ENCODE results near the gene MYO9A.

Gene MYO9A

GRCh38 chr15:71785996-71786395, 332.0 kb downstream of the MYO9A start:
- H2BK15ac ChIP-seq (replicated peaks; ENCODE audit: low read depth): no peak overlapping the region
- H3K23ac ChIP-seq (ENCODE audit: low read length): no peak overlapping the region
- H3K36me3 ChIP-seq (ENCODE audit: control insufficient read depth, insufficient read depth, low read length): no peaks in the 10 kb centered on the region

DNA sequence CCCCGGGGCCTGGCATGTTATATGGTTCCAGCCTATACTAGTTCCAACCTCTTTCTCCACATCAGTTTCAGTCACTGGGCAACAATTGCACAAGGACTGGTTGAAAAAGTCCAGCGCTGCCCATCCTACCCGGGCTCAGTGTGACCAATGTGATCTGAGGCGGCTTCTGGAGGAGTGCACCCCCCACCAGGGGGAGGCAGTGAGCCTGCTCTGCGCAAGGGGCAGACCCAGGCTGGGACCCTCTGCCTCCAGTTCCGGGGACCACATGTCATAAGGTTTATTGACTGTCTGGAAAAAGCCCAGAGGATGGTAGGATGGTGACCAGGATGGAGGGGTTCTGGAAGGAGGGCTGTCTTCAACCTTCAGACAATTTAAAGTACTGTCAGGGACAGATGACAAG, 333.2 kb downstream of the MYO9A start:
- Histone ChIP-seq H3K4me3 (ENCODE audit: low read length) (no peak overlapping the region), H3K27me3 (ENCODE audit: insufficient read depth, low read length, poor library complexity) (no peaks in the 10 kb centered on the region), H3K4me2 (ENCODE audit: low read length) (no peak overlapping the region), H3K4me1 (ENCODE audit: control insufficient read depth, low read depth, low read length) (no peaks in the 10 kb centered on the region), H3K79me1 (ENCODE audit: low read length) (no peaks in the 10 kb centered on the region), H2AK5ac (ENCODE audit: low read length) (no peak overlapping the region), H3K56ac (ENCODE audit: low read length) (no peak overlapping the region), H2BK15ac (replicated peaks; ENCODE audit: low read depth) (no peak overlapping the region), H4K8ac (ENCODE audit: low read depth, low read length) (no peak overlapping the region), H3K27ac (ENCODE audit: low read depth, low read length) (no peak overlapping the region), H2BK5ac (ENCODE audit: low read length) (no peak overlapping the region), H3K9ac (ENCODE audit: low read length) (no peak overlapping the region), H3K79me2 (ENCODE audit: control insufficient read depth, insufficient read depth, low read length) (no peaks in the 10 kb centered on the region), H4K5ac (ENCODE audit: low read length) (no peak overlapping the region), H3K18ac (ENCODE audit: low read length) (no peak overlapping the region), H2BK120ac (ENCODE audit: low read depth, low read length) (no peak overlapping the region), H3K4ac (ENCODE audit: low read depth, low read length) (no peak overlapping the region), H3K23ac (ENCODE audit: low read length) (no peak overlapping the region), H3K36me3 (ENCODE audit: control insufficient read depth, insufficient read depth, low read length) (no peaks in the 10 kb centered on the region)
- peak; percentile 30 for DNase-seq
- no CpG with 5 or more reads among the region's 6 CpGs for WGBS (ENCODE audit: extremely low coverage, insufficient coverage, low lambda C conversion rate)

More at GRCh38 chr15:71785996-71786395, 332.0 kb downstream of the MYO9A start:
- Histone ChIP-seq H2BK120ac (ENCODE audit: low read depth, low read length) (no peak overlapping the region), H3K4ac (ENCODE audit: low read depth, low read length) (no peak overlapping the region), H3K79me1 (ENCODE audit: low read length) (no peaks in the 10 kb centered on the region), H2AK5ac (ENCODE audit: low read length) (no peak overlapping the region), H3K4me1 (ENCODE audit: control insufficient read depth, low read depth, low read length) (no peaks in the 10 kb centered on the region), H3K27ac (ENCODE audit: low read depth, low read length) (no peak overlapping the region), H3K9ac (ENCODE audit: low read length) (no peak overlapping the region), H3K4me3 (ENCODE audit: low read length) (no peak overlapping the region), H3K27me3 (ENCODE audit: insufficient read depth, low read length, poor library complexity) (no peaks in the 10 kb centered on the region), H4K8ac (ENCODE audit: low read depth, low read length) (no peak overlapping the region), H3K18ac (ENCODE audit: low read length) (no peak overlapping the region), H3K4me2 (ENCODE audit: low read length) (no peak overlapping the region), H3K56ac (ENCODE audit: low read length) (no peak overlapping the region), H3K79me2 (ENCODE audit: control insufficient read depth, insufficient read depth, low read length) (no peaks in the 10 kb centered on the region), H4K5ac (ENCODE audit: low read length) (no peak overlapping the region), H2BK5ac (ENCODE audit: low read length) (no peak overlapping the region)
- WGBS (ENCODE audit: extremely low coverage, insufficient coverage, low lambda C conversion rate): no CpG with 5 or more reads among the region's 2 CpGs
- DNase-seq: no peak

GRCh38 chr15:71782422-71783165, 335.4 kb downstream of the MYO9A start:
- Histone ChIP-seq H3K4ac (ENCODE audit: low read depth, low read length) (no peak overlapping the region), H2AK5ac (ENCODE audit: low read length) (no peak overlapping the region), H3K4me2 (ENCODE audit: low read length) (no peak overlapping the region), H4K8ac (ENCODE audit: low read depth, low read length) (no peak overlapping the region), H3K9ac (ENCODE audit: low read length) (no peak overlapping the region), H2BK15ac (replicated peaks; ENCODE audit: low read depth) (no peak overlapping the region), H3K18ac (ENCODE audit: low read length) (no peak overlapping the region), H3K23ac (ENCODE audit: low read length) (no peak overlapping the region), H4K5ac (ENCODE audit: low read length) (no peak overlapping the region), H3K27ac (ENCODE audit: low read depth, low read length) (no peak overlapping the region), H3K56ac (ENCODE audit: low read length) (no peak overlapping the region), H3K79me2 (ENCODE audit: control insufficient read depth, insufficient read depth, low read length) (no peaks in the 10 kb centered on the region), H3K79me1 (ENCODE audit: low read length) (no peaks in the 10 kb centered on the region), H3K4me1 (ENCODE audit: control insufficient read depth, low read depth, low read length) (no peaks in the 10 kb centered on the region), H2BK5ac (ENCODE audit: low read length) (no peak overlapping the region), H3K4me3 (ENCODE audit: low read length) (no peak overlapping the region), H3K27me3 (ENCODE audit: insufficient read depth, low read length, poor library complexity) (no peaks in the 10 kb centered on the region), H3K36me3 (ENCODE audit: control insufficient read depth, insufficient read depth, low read length) (no peaks in the 10 kb centered on the region), H2BK120ac (ENCODE audit: low read depth, low read length) (no peak overlapping the region)
- WGBS (ENCODE audit: extremely low coverage, insufficient coverage, low lambda C conversion rate): no CpG with 5 or more reads among the region's 10 CpGs
- no peak for DNase-seq

- no peak overlapping the region for H3K18ac ChIP-seq (ENCODE audit: low read length)
- no peak overlapping the region for H2BK120ac ChIP-seq (ENCODE audit: low read depth, low read length)
- H2BK15ac ChIP-seq (replicated peaks; ENCODE audit: low read depth): no peak overlapping the region
- no peak overlapping the region for H2BK5ac ChIP-seq (ENCODE audit: low read length)
- H3K4me2 ChIP-seq (ENCODE audit: low read length): no peak overlapping the region
- no CpG with 5 or more reads among the region's 8 CpGs for WGBS (ENCODE audit: extremely low coverage, insufficient coverage, low lambda C conversion rate)
- H3K23ac ChIP-seq (ENCODE audit: low read length): no peak overlapping the region
- no peaks in the 10 kb centered on the region for H3K79me2 ChIP-seq (ENCODE audit: control insufficient read depth, insufficient read depth, low read length)
- H3K4me1 ChIP-seq (ENCODE audit: control insufficient read depth, low read depth, low read length): no peaks in the 10 kb centered on the region
- no peak overlapping the region for H3K27ac ChIP-seq (ENCODE audit: low read depth, low read length)
- no peak overlapping the region for H4K5ac ChIP-seq (ENCODE audit: low read length)
- H4K8ac ChIP-seq (ENCODE audit: low read depth, low read length): no peak overlapping the region
- H3K56ac ChIP-seq (ENCODE audit: low read length): no peak overlapping the region
- H3K79me1 ChIP-seq (ENCODE audit: low read length): no peaks in the 10 kb centered on the region
- H3K4me3 ChIP-seq (ENCODE audit: low read length): no peak overlapping the region
- no peaks in the 10 kb centered on the region for H3K36me3 ChIP-seq (ENCODE audit: control insufficient read depth, insufficient read depth, low read length)
- no peak overlapping the region for H3K9ac ChIP-seq (ENCODE audit: low read length)
- no peaks in the 10 kb centered on the region for H3K27me3 ChIP-seq (ENCODE audit: insufficient read depth, low read length, poor library complexity)
- DNase-seq: no peak
- no peak overlapping the region for H2AK5ac ChIP-seq (ENCODE audit: low read length)
- no peak overlapping the region for H3K4ac ChIP-seq (ENCODE audit: low read depth, low read length)
Measured at GRCh38 chr15:71781965-71782265, 336.0 kb downstream of the MYO9A start.

DNA sequence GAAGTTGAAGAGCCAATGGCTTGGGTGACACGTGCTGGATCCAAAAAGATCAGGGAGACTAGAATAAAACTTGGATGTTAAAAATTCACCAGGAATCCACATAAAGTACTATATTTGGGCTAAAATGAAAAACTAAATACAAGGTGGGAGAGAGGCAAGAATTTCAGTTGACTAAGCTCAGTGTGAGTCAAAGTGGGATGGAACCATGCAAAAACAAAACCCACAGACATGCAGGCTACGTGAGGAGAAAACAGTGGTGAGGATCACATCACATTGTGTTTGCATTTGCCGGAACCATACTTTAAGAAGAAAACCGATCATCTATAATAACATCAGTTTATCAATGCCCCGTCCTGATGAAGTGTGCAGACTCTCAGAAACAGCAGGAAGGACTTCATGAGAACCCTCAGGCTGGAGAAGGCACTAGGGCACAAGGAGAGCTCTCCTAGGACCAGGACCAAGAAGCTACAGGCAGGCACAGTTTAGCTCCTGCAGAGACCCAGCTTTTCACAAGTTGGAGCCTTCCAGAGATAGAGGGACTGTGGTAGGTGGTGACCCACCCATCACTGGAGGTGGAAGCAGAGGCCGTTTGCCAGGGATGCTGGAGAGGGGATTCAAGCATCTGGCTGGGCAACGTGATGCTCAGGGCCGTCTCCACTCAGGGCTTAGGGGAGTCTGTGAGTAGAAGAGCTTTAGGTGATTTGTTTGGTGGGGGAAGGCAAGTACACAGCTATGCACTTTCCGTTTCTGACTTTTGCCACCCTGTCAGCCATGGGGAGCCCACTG, 336.6 kb downstream of the MYO9A start:
- no peak overlapping the region for H4K5ac ChIP-seq (ENCODE audit: low read length)
- H3K36me3 ChIP-seq (ENCODE audit: control insufficient read depth, insufficient read depth, low read length): no peaks in the 10 kb centered on the region
- no peak overlapping the region for H3K27ac ChIP-seq (ENCODE audit: low read depth, low read length)
- no peak overlapping the region for H3K9ac ChIP-seq (ENCODE audit: low read length)
- no peak overlapping the region for H3K4me3 ChIP-seq (ENCODE audit: low read length)
- no peak overlapping the region for H2BK15ac ChIP-seq (replicated peaks; ENCODE audit: low read depth)
- H3K79me1 ChIP-seq (ENCODE audit: low read length): no peaks in the 10 kb centered on the region
- no peak overlapping the region for H2BK5ac ChIP-seq (ENCODE audit: low read length)
- no peak overlapping the region for H3K18ac ChIP-seq (ENCODE audit: low read length)
- H3K27me3 ChIP-seq (ENCODE audit: insufficient read depth, low read length, poor library complexity): no peaks in the 10 kb centered on the region
- H2AK5ac ChIP-seq (ENCODE audit: low read length): no peak overlapping the region
- no peaks in the 10 kb centered on the region for H3K4me1 ChIP-seq (ENCODE audit: control insufficient read depth, low read depth, low read length)
- H3K23ac ChIP-seq (ENCODE audit: low read length): no peak overlapping the region
- H4K8ac ChIP-seq (ENCODE audit: low read depth, low read length): no peak overlapping the region
- no peak for DNase-seq
- no CpG with 5 or more reads among the region's 9 CpGs for whole genome bisulfite sequencing (ENCODE audit: extremely low coverage, insufficient coverage, low lambda C conversion rate)
- no peaks in the 10 kb centered on the region for H3K79me2 ChIP-seq (ENCODE audit: control insufficient read depth, insufficient read depth, low read length)
- H3K56ac ChIP-seq (ENCODE audit: low read length): no peak overlapping the region
- H3K4me2 ChIP-seq (ENCODE audit: low read length): no peak overlapping the region
- H3K4ac ChIP-seq (ENCODE audit: low read depth, low read length): no peak overlapping the region
- no peak overlapping the region for H2BK120ac ChIP-seq (ENCODE audit: low read depth, low read length)

Data from mesendoderm (in vitro differentiated cells).